HepG2 (cell line): ENCODE results near the gene KLF16. TPM values are rescaled to one million over a fixed set of nuclear protein-coding genes. Genes with fewer than 3 reads are reported as not detected.

Source experiments
- GATAD1 ChIP-seq: IDR thresholded peaks from 2 replicates; pipeline ENCODE4 v1.6.1; 2016; ENCODE audit warnings: missing genetic modification reagents, missing compliant biosample characterization
- GATAD2A ChIP-seq: IDR thresholded peaks from 2 replicates; pipeline ENCODE4 v1.6.1; 2016
- GTF2F1 ChIP-seq: fragments of 150-350 bp; IDR thresholded peaks from 2 replicates; pipeline ENCODE4 v1.6.1; 2014; ENCODE audit warnings: low read length
- HES4 ChIP-seq: sonication (generic); formaldehyde crosslinking; IDR thresholded peaks from 2 replicates; pipeline ENCODE4 v1.9.0; 2021; ENCODE audit warnings: mild to moderate bottlenecking, missing genetic modification reagents, borderline replicate concordance
- HNRNPUL1 ChIP-seq: fragments of 200-400 bp; formaldehyde crosslinking; IDR thresholded peaks from 2 replicates; pipeline ENCODE4 v1.6.1; 2017; ENCODE audit warnings: low read depth, mild to moderate bottlenecking, low read length, moderate library complexity
- MYPOP ChIP-seq: sonication (generic); formaldehyde crosslinking; IDR thresholded peaks from 2 replicates; pipeline ENCODE4 v1.8.1; 2023; ENCODE audit warnings: mild to moderate bottlenecking, moderate library complexity, missing genetic modification reagents
- SP2 ChIP-seq: sonication (generic); formaldehyde crosslinking; IDR thresholded peaks from 2 replicates; pipeline ENCODE4 v1.5.1; 2020; ENCODE audit warnings: mild to moderate bottlenecking, missing genetic modification reagents
- TFE3 ChIP-seq: IDR thresholded peaks from 2 replicates; pipeline ENCODE4 v1.6.1; 2016
- ZBTB21 ChIP-seq: sonication (generic); formaldehyde crosslinking; IDR thresholded peaks from 2 replicates; pipeline ENCODE4 v1.4.0; 2020; ENCODE audit warnings: missing genetic modification reagents
- ZBTB3 ChIP-seq: sonication (generic); formaldehyde crosslinking; IDR thresholded peaks from 2 replicates; pipeline ENCODE4 v1.4.0; 2020; ENCODE audit warnings: low read depth, mild to moderate bottlenecking, moderate library complexity, missing genetic modification reagents, borderline replicate concordance
- ZBTB43 ChIP-seq: sonication (generic); formaldehyde crosslinking; conservative IDR thresholded peaks from 2 replicates; pipeline ENCODE4 v1.4.0; 2020; ENCODE audit warnings: missing genetic modification reagents
- ZKSCAN1 ChIP-seq: fragments of 150-350 bp; IDR thresholded peaks from 2 replicates; pipeline ENCODE4 v1.6.1; 2014; ENCODE audit warnings: low read length
- ZNF101 ChIP-seq: sonication (generic); formaldehyde crosslinking; IDR thresholded peaks from 2 replicates; pipeline ENCODE4 v1.4.0; 2020; ENCODE audit warnings: mild to moderate bottlenecking, low read depth, missing genetic modification reagents, borderline replicate concordance
- ZNF143 ChIP-seq: sonication (generic); formaldehyde crosslinking; IDR thresholded peaks from 2 replicates; pipeline ENCODE4 v1.4.0; 2020; ENCODE audit warnings: missing genetic modification reagents
- ZNF292 ChIP-seq: sonication (generic); formaldehyde crosslinking; IDR thresholded peaks from 2 replicates; pipeline ENCODE4 v1.8.1; 2022; ENCODE audit warnings: mild to moderate bottlenecking, low read depth, missing genetic modification reagents, borderline replicate concordance
- ZNF501 ChIP-seq: sonication (generic); formaldehyde crosslinking; IDR thresholded peaks from 2 replicates; pipeline ENCODE4 v1.5.1; 2020; ENCODE audit warnings: mild to moderate bottlenecking, moderate library complexity, missing genetic modification reagents
- ZNF574 ChIP-seq: sonication (generic); formaldehyde crosslinking; IDR thresholded peaks from 2 replicates; pipeline ENCODE4 v1.4.0; 2020; ENCODE audit warnings: missing genetic modification reagents
- ZNF619 ChIP-seq: sonication (generic); formaldehyde crosslinking; IDR thresholded peaks from 2 replicates; pipeline ENCODE4 v1.4.0; 2020; ENCODE audit warnings: mild to moderate bottlenecking, missing genetic modification reagents
- ZNF891 ChIP-seq: sonication (generic); formaldehyde crosslinking; IDR thresholded peaks from 2 replicates; pipeline ENCODE4 v1.5.0; 2020; ENCODE audit warnings: mild to moderate bottlenecking, missing genetic modification reagents
- ZSCAN9 ChIP-seq: IDR thresholded peaks from 2 replicates; pipeline ENCODE4 v1.6.1; 2016; ENCODE audit warnings: borderline replicate concordance
- polyA plus RNA-seq, 8 experiments: library from polyadenylated mRNA; depleted of rRNA in 3 of 8; stranded (reverse) in 7 of 8; unstranded in 1 of 8; fragments of >200 nt; fragmentation: Illumina TruSeq in 4 of 8; extraction: Trizol in 4 of 8; gene quantifications; 2 replicates each; pipeline versions ENCODE4 v1.2.1 to v1.2.3, GENCODE V29; 2011 to 2016; ENCODE audit warnings: low read depth in 4 of 8, missing spikeins in 1 of 8, mixed read lengths in 1 of 8; ENCODE audit not compliant: insufficient read depth in 1 of 8
- total RNA-seq, 5 experiments: library from RNA; depleted of rRNA; stranded (reverse); fragments of >200 nt; fragmentation: Illumina TruSeq; extraction: Trizol; gene quantifications; 2 replicates each; pipeline ENCODE4 v1.2.3, GENCODE V29; 2016; ENCODE audit warnings: low read depth in 1 of 5

Gene KLF16
- total and polyA plus RNA-seq, 2 of the 13 experiments (the other 11 are each of a cell fraction or from before 2014, with no cell fraction given), result 3.5 to 6.7 TPM

GRCh38 chr19:1871140-1871597 lies 7.8 kb upstream of the KLF16 start (continued):
- TF ChIP-seq ZBTB21 (CRISPR knock-in tag) (no peak), ZNF619 (CRISPR knock-in tag) (0 out of 2 replicates have a peak, but pooled peaks have one; percentile 37), GATAD1 (CRISPR knock-in tag) (peak; percentile 41; the same call in 1 of the 2 replicates), ZNF143 (CRISPR knock-in tag) (0 out of 2 replicates have a peak, but pooled peaks have one; percentile 17), ZNF891 (CRISPR knock-in tag) (0 out of 2 replicates have a peak, but pooled peaks have one; percentile 66), ZBTB3 (CRISPR knock-in tag) (0 out of 2 replicates have a peak, but pooled peaks have one; percentile 58), ZNF574 (peak; percentile 74; the same call in 1 of the 2 replicates), ZNF501 (CRISPR knock-in tag) (peak; percentile 84), HES4 (no peak), HNRNPUL1 (no peak), ZNF101 (CRISPR knock-in tag) (0 out of 2 replicates have a peak, but pooled peaks have one; percentile 28), TFE3 (CRISPR knock-in tag) (peak; percentile 73; the same call in 1 of the 2 replicates), MYPOP (peak; percentile 56; the same call in 1 of the 2 replicates), ZBTB43 (CRISPR knock-in tag) (no peak), GATAD2A (CRISPR knock-in tag) (peak; percentile 92), ZNF292 (CRISPR knock-in tag) (peak; percentile 75; the same call in 1 of the 2 replicates), ZKSCAN1 (no peak), GTF2F1 (no peak), SP2 (0 out of 2 replicates have a peak, but pooled peaks have one; percentile 26), ZSCAN9 (peak; percentile 36; the same call in 1 of the 2 replicates)
